Natural killer cell (primary cell): ENCODE results near the gene HDGFL2. TPM values are rescaled to one million over a fixed set of nuclear protein-coding genes. Genes with fewer than 3 reads are reported as not detected.

Experiments used
- ATAC-seq, 3 donors: fragments of 150-1000 bp in 2 of 3; fragments of 200-7000 bp in 1 of 3; cut with Tn5 transposase; 1 replicate in 1 of 3; 2 replicates in 2 of 3; pipeline ENCODE4 v1.10.0; 2021; ENCODE audit warnings: mild to moderate bottlenecking in 2 of 3, moderate library complexity in 2 of 3
- DNase-seq, 2 donors: peaks; one replicate each; pipeline versions ENCODE4 v3.0.0 to v3.0.0-alpha.2; 2013 to 2021; ENCODE audit warnings: mixed read lengths in 1 of 2
- H3K27ac ChIP-seq: one replicate; pipeline ENCODE4 v1.5.1; 2013; ENCODE audit warnings: mild to moderate bottlenecking, low read length
- H3K27me3 ChIP-seq: one replicate; pipeline ENCODE4 v1.6.1; 2013; ENCODE audit warnings: low read length; ENCODE audit not compliant: control insufficient read depth, insufficient read depth
- H3K36me3 ChIP-seq: one replicate; pipeline ENCODE4 v1.6.1; 2013; ENCODE audit warnings: low read length; ENCODE audit not compliant: control insufficient read depth, insufficient read depth
- H3K4me1 ChIP-seq: one replicate; pipeline ENCODE4 v1.6.1; 2013; ENCODE audit warnings: low read length; ENCODE audit not compliant: control insufficient read depth, insufficient read depth
- H3K4me3 ChIP-seq: one replicate; pipeline ENCODE4 v1.5.1; 2013; ENCODE audit warnings: low read length
- H3K9me3 ChIP-seq: one replicate; pipeline ENCODE4 v1.6.1; 2013; ENCODE audit warnings: low read length; ENCODE audit not compliant: control insufficient read depth, insufficient read depth
- H3K27ac Mint-ChIP-seq, 2 donors: one replicate each; pipeline ENCODE4 v1.8.0; 2022; ENCODE audit warnings: mild to moderate bottlenecking in 2 of 2, mixed read lengths in 2 of 2, moderate library complexity in 1 of 2
- H3K27me3 Mint-ChIP-seq, 2 donors: one replicate each; pipeline ENCODE4 v1.8.0; 2022; ENCODE audit warnings: low read depth in 2 of 2, mixed read lengths in 2 of 2
- H3K36me3 Mint-ChIP-seq: one replicate; pipeline ENCODE4 v1.8.0; 2022; ENCODE audit warnings: mixed read lengths
- H3K4me1 Mint-ChIP-seq, 2 donors: one replicate each; pipeline ENCODE4 v1.8.0; 2022; ENCODE audit warnings: mixed read lengths in 2 of 2
- H3K4me3 Mint-ChIP-seq: one replicate; pipeline ENCODE4 v1.8.0; 2022; ENCODE audit warnings: mild to moderate bottlenecking, moderate library complexity, mixed read lengths
- H3K9me3 Mint-ChIP-seq, 2 donors: one replicate each; pipeline ENCODE4 v1.8.0; 2022; ENCODE audit warnings: mixed read lengths in 2 of 2
- WGBS: methylation state at CpG from one replicate; pipeline ENCODE4 v1.1.7; 2013; ENCODE audit warnings: missing lambda C conversion rate; ENCODE audit not compliant: insufficient coverage; 5-methylcytosine and 5-hydroxymethylcytosine counted together
- intact Hi-C: fragments of 100-400 bp; cut with micrococcal nuclease; formaldehyde crosslinking; loops from one replicate; pipeline ENCODE4 v1.14.2; 2022
- total RNA-seq, 4 donors: library from RNA; stranded (reverse); fragments of 120-200 nt in 1 of 4; gene quantifications; one replicate each; pipeline versions ENCODE4 v1.2.3 to v1.2.4, GENCODE V29; 2013 to 2022
- TF ChIP-seq, protein P1 (sequence below): fragments of 200-600 bp; IDR thresholded peaks from one replicate; pipeline ENCODE4 v1.8.0; 2022; ENCODE audit warnings: antibody characterized with exemption

The HDGFL2 gene
- total RNA-seq, 3 donors from 2014 or later (not counting 1 experiment from before 2014, with no cell fraction given), result 28.7 to 43.6 (median 29.8) TPM

- Mint-ChIP-seq H3K4me1 (no peaks in the 10 kb centered on the region), H3K4me3 (no peak overlapping the region), H3K9me3 (no peaks in the 10 kb centered on the region), H3K36me3 (no peaks in the 10 kb centered on the region), H3K27me3 (no peaks in the 10 kb centered on the region), H3K27ac (no peak overlapping the region)
- intact Hi-C loops, result no loop called here
- H3K27ac ChIP-seq, result no peak overlapping the region
- H3K4me1 ChIP-seq, result no peaks in the 10 kb centered on the region
- TF ChIP-seq, protein P1, sequence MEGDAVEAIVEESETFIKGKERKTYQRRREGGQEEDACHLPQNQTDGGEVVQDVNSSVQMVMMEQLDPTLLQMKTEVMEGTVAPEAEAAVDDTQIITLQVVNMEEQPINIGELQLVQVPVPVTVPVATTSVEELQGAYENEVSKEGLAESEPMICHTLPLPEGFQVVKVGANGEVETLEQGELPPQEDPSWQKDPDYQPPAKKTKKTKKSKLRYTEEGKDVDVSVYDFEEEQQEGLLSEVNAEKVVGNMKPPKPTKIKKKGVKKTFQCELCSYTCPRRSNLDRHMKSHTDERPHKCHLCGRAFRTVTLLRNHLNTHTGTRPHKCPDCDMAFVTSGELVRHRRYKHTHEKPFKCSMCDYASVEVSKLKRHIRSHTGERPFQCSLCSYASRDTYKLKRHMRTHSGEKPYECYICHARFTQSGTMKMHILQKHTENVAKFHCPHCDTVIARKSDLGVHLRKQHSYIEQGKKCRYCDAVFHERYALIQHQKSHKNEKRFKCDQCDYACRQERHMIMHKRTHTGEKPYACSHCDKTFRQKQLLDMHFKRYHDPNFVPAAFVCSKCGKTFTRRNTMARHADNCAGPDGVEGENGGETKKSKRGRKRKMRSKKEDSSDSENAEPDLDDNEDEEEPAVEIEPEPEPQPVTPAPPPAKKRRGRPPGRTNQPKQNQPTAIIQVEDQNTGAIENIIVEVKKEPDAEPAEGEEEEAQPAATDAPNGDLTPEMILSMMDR, result no peak
- no peaks in the 10 kb centered on the region for H3K36me3 ChIP-seq
- WGBS, result 81% methylated on average over 8 of the region's 8 CpGs
- no peaks in the 10 kb centered on the region for H3K27me3 ChIP-seq
- no peak overlapping the region for H3K4me3 ChIP-seq
- no peaks in the 10 kb centered on the region for H3K9me3 ChIP-seq
- ATAC-seq (no peak), DNase-seq (no peak)
Measured at GRCh38 chr19:4464815-4465581, 7.1 kb upstream of the HDGFL2 start.

- TF ChIP-seq, protein P1, result no peak
- no peaks in the 10 kb centered on the region for H3K27me3 Mint-ChIP-seq
- ATAC-seq, result no peak
Measured at GRCh38 chr19:4467835-4468234, 4.3 kb upstream of the HDGFL2 start.

DNA sequence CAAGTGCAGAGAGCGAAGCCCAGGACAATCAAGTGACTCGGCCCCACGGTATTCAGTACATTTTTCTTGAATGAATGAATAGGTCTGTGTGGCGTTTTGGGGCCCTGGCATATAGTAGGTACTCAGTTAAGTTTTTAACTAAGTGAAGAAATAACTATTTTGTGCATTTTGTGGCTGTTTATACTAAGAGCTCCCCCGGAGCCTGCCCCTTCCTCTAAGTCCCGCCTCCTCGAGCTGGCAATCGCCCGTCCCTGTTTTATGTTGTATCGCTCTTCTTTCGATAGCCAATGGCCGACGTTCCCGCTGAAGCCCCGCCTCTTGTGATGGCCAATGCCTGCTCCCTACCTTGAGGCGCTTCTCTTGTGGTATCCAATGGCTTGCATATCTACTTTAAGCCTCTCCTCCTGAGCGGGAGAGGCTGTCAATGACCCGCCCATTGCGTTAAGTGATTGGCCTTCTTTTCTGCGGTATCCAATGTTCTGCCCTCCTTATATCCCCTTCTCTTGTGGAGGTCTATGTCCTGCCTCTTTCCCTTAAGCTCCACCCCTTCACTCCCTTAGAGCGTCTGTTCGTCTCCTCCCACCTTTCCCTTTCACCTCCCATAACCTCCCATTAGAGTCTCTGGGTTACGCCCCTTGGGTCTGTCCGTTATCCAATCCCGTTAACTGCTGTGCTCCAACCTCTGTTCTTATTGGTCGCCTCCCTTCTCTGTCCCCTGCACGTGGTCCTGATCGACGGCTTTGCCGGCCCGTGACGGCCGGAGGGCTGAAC lies 509 bp upstream of the HDGFL2 start:
- Mint-ChIP-seq H3K27ac (no peak overlapping the region), H3K4me1 (peaks cover 20 to 25% of the 10 kb centered on the region in 2 donors), H3K36me3 (no peaks in the 10 kb centered on the region), H3K4me3 (no peak overlapping the region), H3K9me3 (no peaks in the 10 kb centered on the region), H3K27me3 (no peaks in the 10 kb centered on the region)
- ATAC-seq, result peak; percentile 82 to 93 (median 82)
- intact Hi-C loops, result loop anchor here (1.0 kb wide), 3 partner anchors 14 to 224 kb away; partner anchors contain the start of genes CHAF1A, UBXN6 and YJU2
- Histone ChIP-seq H3K9me3 (no peaks in the 10 kb centered on the region), H3K4me3 (peak overlapping the region; percentile 77), H3K27ac (peak overlapping the region; percentile 82), H3K27me3 (no peaks in the 10 kb centered on the region), H3K4me1 (peaks cover 35% of the 10 kb centered on the region), H3K36me3 (peaks cover 2% of the 10 kb centered on the region)
- TF ChIP-seq, protein P1, result no peak
- under 1% methylated on average over 33 of the region's 33 CpGs for WGBS
- peak; percentile 95 to 100 for DNase-seq

More at GRCh38 chr19:4467835-4468234, 4.3 kb upstream of the HDGFL2 start:
- Mint-ChIP-seq H3K36me3 (no peaks in the 10 kb centered on the region), H3K27ac (no peak overlapping the region), H3K4me1 (peaks cover 6% of the 10 kb centered on the region in 2 donors), H3K4me3 (no peak overlapping the region), H3K9me3 (no peaks in the 10 kb centered on the region)
- 85% methylated on average over 3 of the region's 3 CpGs for WGBS
- peaks cover 16% of the 10 kb centered on the region for H3K4me1 ChIP-seq
- DNase-seq, result no peak
- H3K36me3 ChIP-seq, result no peaks in the 10 kb centered on the region
- no peak overlapping the region for H3K27ac ChIP-seq
- H3K9me3 ChIP-seq, result no peaks in the 10 kb centered on the region
- H3K27me3 ChIP-seq, result no peaks in the 10 kb centered on the region
- H3K4me3 ChIP-seq, result no peak overlapping the region
- intact Hi-C loops, result no loop called here
